HFF-Myc (cell line): ENCODE data around the gene MRPL21.

Source experiments
- DNase-seq: peaks from one replicate; pipeline ENCODE4 v3.0.0-alpha.2; 2011; ENCODE audit warnings: low read depth; ENCODE audit errors: extremely low read depth
- H3K4me3 ChIP-seq: replicated peaks from 2 replicates; pipeline ENCODE4 v1.5.1; 2011; ENCODE audit warnings: low read depth, mild to moderate bottlenecking, control low read depth, low read length
- TF ChIP-seq, protein P1 (sequence below): IDR thresholded peaks from 2 replicates; pipeline ENCODE4 v1.5.1; 2012; ENCODE audit warnings: mild to moderate bottlenecking, low read depth, low read length, control low read depth; ENCODE audit errors: missing control alignments

MRPL21 gene

DNA sequence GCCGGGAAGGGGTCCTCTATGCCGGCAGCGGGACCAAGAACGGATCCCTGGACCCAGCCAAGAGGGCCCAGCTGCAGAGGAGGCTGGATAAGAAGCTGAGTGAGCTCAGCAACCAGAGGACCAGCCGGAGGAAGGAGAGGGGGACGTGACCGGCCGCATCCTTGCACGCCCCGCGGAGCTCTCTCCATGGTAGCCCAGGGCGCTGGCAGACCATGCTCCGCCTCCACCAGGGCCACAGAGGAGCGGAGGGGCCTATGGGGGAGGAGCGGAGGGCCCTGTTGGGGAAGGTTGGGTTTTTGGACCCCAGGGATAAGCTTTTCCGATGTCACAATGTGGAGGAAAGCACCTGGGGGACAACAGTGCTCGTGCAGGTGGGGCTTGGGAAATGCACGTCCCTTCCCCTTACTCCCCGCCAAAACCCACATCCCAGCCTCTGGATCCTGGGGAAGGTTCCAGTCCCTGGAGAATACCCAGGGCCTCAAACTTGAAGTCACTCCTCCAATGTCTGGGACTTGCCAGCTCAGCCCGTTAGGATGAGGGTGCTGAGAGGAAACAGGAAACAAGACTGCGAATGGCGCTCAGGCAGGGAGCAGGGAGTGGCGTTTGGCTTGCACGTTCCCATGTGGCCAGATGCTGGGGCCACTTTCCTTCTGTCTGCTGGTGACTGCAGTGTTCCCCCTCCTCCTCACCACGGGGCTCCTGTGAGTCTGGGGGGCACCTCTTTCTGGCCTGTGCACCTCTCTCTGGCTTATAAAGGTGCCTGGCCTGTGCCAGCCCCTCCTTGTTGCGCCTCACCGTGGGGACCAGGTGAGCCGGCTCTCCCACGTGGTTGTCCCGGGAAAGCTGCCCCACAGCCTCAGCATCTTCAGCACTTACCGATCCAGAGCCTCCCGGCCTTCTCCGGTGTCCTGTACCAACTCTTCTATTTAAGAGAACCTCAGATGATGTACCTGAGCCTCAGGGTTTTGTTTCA lies 36.2 kb upstream of the MRPL21 start:
- H3K4me3 ChIP-seq: no peak overlapping the region
- no peak for DNase-seq
- TF ChIP-seq, protein P1, sequence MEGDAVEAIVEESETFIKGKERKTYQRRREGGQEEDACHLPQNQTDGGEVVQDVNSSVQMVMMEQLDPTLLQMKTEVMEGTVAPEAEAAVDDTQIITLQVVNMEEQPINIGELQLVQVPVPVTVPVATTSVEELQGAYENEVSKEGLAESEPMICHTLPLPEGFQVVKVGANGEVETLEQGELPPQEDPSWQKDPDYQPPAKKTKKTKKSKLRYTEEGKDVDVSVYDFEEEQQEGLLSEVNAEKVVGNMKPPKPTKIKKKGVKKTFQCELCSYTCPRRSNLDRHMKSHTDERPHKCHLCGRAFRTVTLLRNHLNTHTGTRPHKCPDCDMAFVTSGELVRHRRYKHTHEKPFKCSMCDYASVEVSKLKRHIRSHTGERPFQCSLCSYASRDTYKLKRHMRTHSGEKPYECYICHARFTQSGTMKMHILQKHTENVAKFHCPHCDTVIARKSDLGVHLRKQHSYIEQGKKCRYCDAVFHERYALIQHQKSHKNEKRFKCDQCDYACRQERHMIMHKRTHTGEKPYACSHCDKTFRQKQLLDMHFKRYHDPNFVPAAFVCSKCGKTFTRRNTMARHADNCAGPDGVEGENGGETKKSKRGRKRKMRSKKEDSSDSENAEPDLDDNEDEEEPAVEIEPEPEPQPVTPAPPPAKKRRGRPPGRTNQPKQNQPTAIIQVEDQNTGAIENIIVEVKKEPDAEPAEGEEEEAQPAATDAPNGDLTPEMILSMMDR: no peak

DNA sequence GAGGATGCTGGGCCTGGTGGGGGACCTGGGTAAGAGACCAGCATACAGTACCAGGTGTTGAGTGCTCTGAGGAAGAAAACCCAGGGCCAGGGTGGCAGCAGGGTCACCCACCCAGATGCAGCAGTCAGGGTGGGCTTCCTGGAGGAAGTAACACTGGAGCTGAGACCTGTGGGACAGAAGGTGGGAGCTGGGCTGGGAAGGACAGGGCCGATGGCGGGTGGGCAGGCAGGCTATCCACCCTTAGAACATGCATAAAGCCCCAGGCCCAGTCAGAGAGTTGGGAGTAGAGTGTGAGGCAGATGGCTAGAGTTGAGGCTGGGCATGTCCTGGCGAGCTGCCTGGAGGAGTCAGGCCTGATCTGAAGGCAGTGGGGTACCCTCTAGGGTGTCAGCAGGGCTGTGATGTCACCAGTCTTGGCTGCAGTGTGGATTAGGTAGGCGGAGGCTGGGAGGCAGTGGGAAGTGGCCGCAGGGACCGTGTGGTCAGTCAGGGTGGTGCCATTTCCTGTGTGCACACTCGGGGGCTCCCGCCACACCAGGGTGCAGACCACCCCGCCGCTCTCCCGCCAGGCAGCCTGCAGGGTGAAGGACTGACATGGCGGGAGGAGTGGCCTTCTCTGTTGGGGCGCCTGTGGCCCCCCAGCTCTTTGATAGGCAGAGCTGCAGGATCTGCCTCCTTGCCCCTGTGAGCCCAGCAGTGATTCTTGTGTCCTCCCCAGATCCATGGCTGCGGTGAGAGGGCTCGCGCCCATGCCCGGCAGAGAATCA lies 35.4 kb upstream of the MRPL21 start:
- no peak for DNase-seq
- no peak overlapping the region for H3K4me3 ChIP-seq
- TF ChIP-seq, protein P1: no peak

DNA sequence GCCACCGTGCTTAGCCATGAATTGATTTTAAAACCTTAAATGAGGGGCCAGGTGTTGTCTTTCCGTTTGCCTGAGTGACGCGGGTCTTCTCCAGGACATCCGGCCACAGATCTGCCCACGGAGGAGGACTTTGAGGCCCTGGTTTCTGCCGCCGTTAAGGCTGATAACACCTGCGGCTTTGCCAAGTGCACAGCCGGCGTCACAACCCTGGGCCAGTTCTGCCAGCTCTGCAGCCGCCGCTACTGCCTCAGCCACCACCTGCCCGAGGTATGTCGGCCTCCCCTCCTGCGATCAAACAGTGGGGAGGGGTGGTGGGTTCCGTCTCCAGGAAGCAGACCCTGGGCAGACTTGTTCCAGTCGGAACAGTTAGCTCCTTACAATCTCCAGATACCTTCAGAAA lies 34.5 kb upstream of the MRPL21 start:
- no peak overlapping the region for H3K4me3 ChIP-seq
- no peak for DNase-seq
- TF ChIP-seq, protein P1: no peak

DNA sequence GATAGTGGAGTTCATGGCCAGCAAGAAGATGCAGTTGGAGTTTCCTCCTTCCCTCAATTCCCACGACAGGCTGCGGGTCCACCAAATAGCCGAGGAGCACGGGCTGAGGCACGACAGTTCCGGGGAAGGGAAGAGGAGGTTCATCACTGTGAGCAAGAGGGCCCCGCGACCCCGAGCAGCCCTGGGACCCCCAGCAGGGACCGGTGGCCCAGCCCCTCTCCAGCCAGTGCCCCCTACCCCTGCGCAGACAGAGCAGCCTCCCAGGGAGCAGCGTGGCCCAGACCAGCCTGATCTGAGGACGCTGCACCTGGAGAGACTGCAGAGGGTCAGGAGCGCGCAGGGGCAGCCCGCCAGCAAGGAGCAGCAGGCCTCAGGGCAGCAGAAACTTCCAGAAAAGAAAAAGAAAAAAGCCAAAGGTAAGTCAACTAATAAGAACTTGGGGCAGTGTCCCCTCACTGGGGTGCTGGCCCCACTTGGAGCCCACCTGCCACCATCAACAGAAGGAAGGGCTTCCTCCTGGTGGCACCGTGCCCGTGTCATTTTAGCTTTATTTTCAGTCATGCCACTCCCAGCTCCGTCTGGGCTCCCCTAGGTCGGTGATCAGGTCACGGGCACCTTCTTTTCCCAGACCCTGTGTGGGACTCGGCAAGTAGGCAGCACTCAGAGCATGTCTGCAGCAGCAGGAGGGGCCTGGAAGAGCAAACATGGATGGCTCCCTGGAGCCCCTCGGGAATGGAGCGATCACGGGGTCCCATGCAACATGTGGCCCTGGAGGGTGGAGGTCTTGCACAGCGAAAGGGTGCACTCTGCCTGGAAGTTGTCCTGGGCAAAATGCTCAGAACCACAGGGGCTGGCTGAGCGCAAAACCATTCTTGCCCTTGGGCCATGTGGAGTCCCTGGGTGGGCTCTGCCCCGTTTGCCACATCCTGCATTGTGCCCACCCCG lies 33.3 kb upstream of the MRPL21 start:
- no peak overlapping the region for H3K4me3 ChIP-seq
- no peak for DNase-seq
- TF ChIP-seq, protein P1: no peak

DNA sequence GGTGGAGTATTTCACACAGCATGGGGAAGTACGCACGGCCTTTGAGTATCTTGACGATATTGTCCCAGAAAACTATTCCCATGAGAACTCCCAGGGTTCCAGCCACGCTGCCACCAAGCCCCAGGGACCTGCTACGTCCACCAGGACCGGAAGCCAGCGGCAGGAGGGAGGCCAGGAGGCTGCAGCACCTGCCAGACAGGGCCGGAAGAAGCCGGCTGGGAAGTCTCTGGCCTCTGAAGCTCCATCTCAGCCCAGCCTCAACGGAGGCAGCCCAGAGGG lies 32.7 kb upstream of the MRPL21 start:
- DNase-seq: no peak
- H3K4me3 ChIP-seq: no peak overlapping the region
- TF ChIP-seq, protein P1: no peak
